AG04450 (cell line): ENCODE data around the gene ARID4B. TPM values are rescaled to one million over a fixed set of nuclear protein-coding genes. Genes with fewer than 3 reads are reported as not detected.

Experiments
- CTCF ChIA-PET: fragments of 300-600, 350-600 bp; formaldehyde crosslinking; extraction: SDS; loops from one replicate; lab custom pipeline; 2022; ENCODE audit warnings: antibody characterized with exemption, inconsistent platforms; lab: Charles Lee
- POLR2A ChIA-PET: fragments of 350-600 bp; formaldehyde crosslinking; extraction: SDS; loops from one replicate; lab custom pipeline; 2021; ENCODE audit warnings: antibody characterized with exemption, inconsistent platforms; lab: Yijun Ruan, JAX
- DNase-seq: peaks from one replicate; pipeline ENCODE4 v3.0.0-alpha.2; 2011; ENCODE audit warnings: low read depth, low spot score
- H3K27ac ChIP-seq: one replicate; pipeline ENCODE4 v1.5.1; 2012; ENCODE audit warnings: low read depth, low read length, control low read depth
- H3K27me3 ChIP-seq: one replicate; pipeline ENCODE4 v1.6.0; 2012; ENCODE audit warnings: low read length; ENCODE audit not compliant: control insufficient read depth, insufficient read depth
- H3K4me3 ChIP-seq: 2 replicates; pipeline ENCODE4 v1.5.1; 2011; ENCODE audit warnings: mild to moderate bottlenecking, low read depth, low read length, control low read depth
- H3K9me3 ChIP-seq: 2 replicates; pipeline ENCODE4 v1.5.1; 2012; ENCODE audit warnings: low read length; ENCODE audit not compliant: control insufficient read depth, insufficient read depth
- CTCF ChIP-seq: IDR thresholded peaks from 2 replicates; pipeline ENCODE4 v1.5.1; 2011; ENCODE audit warnings: low read depth, low read length, control low read depth, inconsistent platforms
- polyA plus RNA-seq: library from polyadenylated mRNA; depleted of rRNA; stranded (reverse); fragments of >200 nt; gene quantifications from 2 replicates; pipeline ENCODE4 v1.2.3, GENCODE V29; 2011

The ARID4B gene
- polyA plus RNA-seq, 1 experiment, result 15.6 TPM

GRCh38 chr1:235239851-235240250 lies 88.1 kb downstream of the ARID4B start:
- no peak for TF ChIP-seq CTCF
- ChIA-PET POLR2A (no interaction called here), CTCF (interaction anchor here (0.5 to 2.9 kb wide), 3 partner anchors 43 to 389 kb away, joined by 3 to 25 read pairs (median 6); no protein-coding TSS in a partner anchor)
- H3K27me3 ChIP-seq, result no peaks in the 10 kb centered on the region
- H3K4me3 ChIP-seq, result no peak overlapping the region
- no peak overlapping the region for H3K27ac ChIP-seq
- no peaks in the 10 kb centered on the region for H3K9me3 ChIP-seq
- no peak for DNase-seq

- no peak overlapping the region for H3K27ac ChIP-seq
- no peak for DNase-seq
- no peak overlapping the region for H3K4me3 ChIP-seq
- ChIA-PET CTCF (interaction anchor here (2.9 kb wide), 1 partner anchor 178 kb away, joined by 25 read pairs; no protein-coding TSS in a partner anchor), POLR2A (no interaction called here)
- no peaks in the 10 kb centered on the region for H3K27me3 ChIP-seq
- no peak for TF ChIP-seq CTCF
- H3K9me3 ChIP-seq, result no peaks in the 10 kb centered on the region
Observed at GRCh38 chr1:235238558-235238957, 89.4 kb downstream of the ARID4B start.

GRCh38 chr1:235236128-235236527 lies 91.9 kb downstream of the ARID4B start:
- ChIA-PET CTCF (interaction anchor here (0.7 to 1.4 kb wide), 2 partner anchors 106 to 181 kb away, joined by 3 to 6 read pairs; no protein-coding TSS in a partner anchor), POLR2A (no interaction called here)
- TF ChIP-seq CTCF, result no peak

GRCh38 chr1:235229868-235230267 lies 98.1 kb downstream of the ARID4B start:
- DNase-seq, result no peak
- no peak overlapping the region for H3K27ac ChIP-seq
- H3K27me3 ChIP-seq, result no peaks in the 10 kb centered on the region
- no peak for TF ChIP-seq CTCF
- no peaks in the 10 kb centered on the region for H3K9me3 ChIP-seq
- ChIA-PET POLR2A (no interaction called here), CTCF (interaction anchor here (0.6 to 1.9 kb wide), 2 partner anchors 186 to 632 kb away, joined by 4 to 10 read pairs; no protein-coding TSS in a partner anchor)
- no peak overlapping the region for H3K4me3 ChIP-seq

More at GRCh38 chr1:235236128-235236527, 91.9 kb downstream of the ARID4B start:
- DNase-seq, result no peak
- no peak overlapping the region for H3K4me3 ChIP-seq
- H3K27me3 ChIP-seq, result no peaks in the 10 kb centered on the region
- H3K27ac ChIP-seq, result no peak overlapping the region
- no peaks in the 10 kb centered on the region for H3K9me3 ChIP-seq

- no peak overlapping the region for H3K4me3 ChIP-seq
- no peaks in the 10 kb centered on the region for H3K9me3 ChIP-seq
- TF ChIP-seq CTCF, result no peak
- no peak for DNase-seq
- ChIA-PET POLR2A (no interaction called here), CTCF (interaction anchor here (0.7 to 1.4 kb wide), 3 partner anchors 26 to 190 kb away, joined by 3 to 13 read pairs (median 3); no protein-coding TSS in a partner anchor)
- H3K27ac ChIP-seq, result no peak overlapping the region
- no peaks in the 10 kb centered on the region for H3K27me3 ChIP-seq
Observed at GRCh38 chr1:235227414-235227813, 100.6 kb downstream of the ARID4B start.
